Gastroesophageal sphincter (tissue), 4 donors: ENCODE results near the gene CEP63. TPM values are rescaled to one million over a fixed set of nuclear protein-coding genes. Genes with fewer than 3 reads are reported as not detected.

ENCODE experiments used
- ATAC-seq: fragments of 150-250 bp; one replicate; pipeline ENCODE4 v1.9.1; 2016; ENCODE audit warnings: mild to moderate bottlenecking, moderate library complexity
- H3K27ac ChIP-seq, 4 donors: fragments of 200-600 bp; sonication (generic) in 3 of 4; 1 replicate in 3 of 4; 2 replicates in 1 of 4; pipeline ENCODE4 v1.5.1; 2016 to 2019
- H3K27me3 ChIP-seq: fragments of 200-600 bp; sonication (generic); one replicate; pipeline ENCODE4 v1.5.1; 2019
- H3K36me3 ChIP-seq, 2 donors: fragments of 200-600 bp; sonication (generic); one replicate each; pipeline ENCODE4 v1.5.1; 2019; ENCODE audit warnings: control low read depth in 1 of 2
- H3K4me1 ChIP-seq, 3 donors: fragments of 200-600 bp; sonication (generic); 1 replicate in 2 of 3; 2 replicates in 1 of 3; pipeline ENCODE4 v1.5.1; 2016 to 2019; ENCODE audit warnings: control low read depth in 2 of 3
- H3K4me3 ChIP-seq, 2 donors: fragments of 200-600 bp; sonication (generic); one replicate each; pipeline ENCODE4 v1.5.1; 2019; ENCODE audit warnings: mild to moderate bottlenecking in 1 of 2, moderate library complexity in 1 of 2
- H3K9me3 ChIP-seq, 3 donors: fragments of 200-600 bp; sonication (generic); one replicate each; pipeline ENCODE4 v1.5.1; 2017 to 2019; ENCODE audit warnings: control low read depth in 2 of 3
- EP300 ChIP-seq: sonication (generic); formaldehyde crosslinking; IDR thresholded peaks from one replicate; pipeline ENCODE4 v1.6.1; 2017; ENCODE audit warnings: antibody characterized with exemption, mild to moderate bottlenecking
- POLR2A ChIP-seq, 2 donors: fragments of 450-650 bp; IDR thresholded peaks; one replicate each; pipeline ENCODE4 v1.6.1; 2017; ENCODE audit warnings: antibody characterized with exemption in 2 of 2, mild to moderate bottlenecking in 2 of 2, moderate library complexity in 1 of 2
- POLR2AphosphoS5 ChIP-seq: sonication (generic); formaldehyde crosslinking; IDR thresholded peaks from one replicate; pipeline ENCODE4 v1.6.1; 2017; ENCODE audit warnings: antibody characterized with exemption
- WGBS, 2 donors: methylation state at CpG; one replicate each; pipeline ENCODE4 v1.1.5; 2018; ENCODE audit warnings: low coverage in 1 of 2; 5-methylcytosine and 5-hydroxymethylcytosine counted together
- total RNA-seq, 4 donors: library from RNA; depleted of rRNA; stranded (reverse); fragments of >200 nt; gene quantifications; one replicate each; pipeline ENCODE4 v1.1.0, GENCODE V29; 2016
- TF ChIP-seq, protein P1 (sequence below), 4 experiments: fragments of 200-600 bp in 2 of 4; fragments of 450-650 bp in 2 of 4; sonication (generic) in 1 of 4; IDR thresholded peaks; one replicate each; pipeline ENCODE4 v1.5.1; 2017 to 2019; ENCODE audit warnings: antibody characterized with exemption in 4 of 4, mild to moderate bottlenecking in 2 of 4, moderate library complexity in 2 of 4

The CEP63 gene
- total RNA-seq, 4 donors from 2014 or later: 17.9 to 30.1 (median 25.9) TPM

DNA sequence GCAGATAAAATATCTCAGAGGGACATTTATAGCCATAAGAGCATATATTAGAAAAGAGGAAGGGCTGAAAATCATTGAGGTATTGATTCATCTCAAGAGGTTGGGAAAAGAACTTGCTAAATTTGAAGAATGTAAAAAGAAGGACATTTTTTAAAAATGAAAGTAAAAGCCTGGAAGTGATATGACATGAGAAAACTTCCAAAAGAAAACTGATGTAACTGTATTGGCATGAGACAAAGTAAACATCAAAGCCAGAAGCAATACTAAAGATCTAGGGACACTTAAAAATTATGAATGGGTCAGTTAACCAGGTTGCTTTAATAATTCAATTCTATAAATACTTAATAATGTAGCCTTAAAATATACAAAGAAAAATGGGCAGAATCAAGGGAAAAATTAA is 31.9 kb downstream of the CEP63 start:
- Histone ChIP-seq H3K36me3 (peaks cover 0 to 6% of the 10 kb centered on the region in 2 donors), H3K4me3 (no peak overlapping the region), H3K27ac (no peak overlapping the region), H3K4me1 (peaks cover 0 to 5% (median 0%) of the 10 kb centered on the region in 3 donors), H3K27me3 (no peaks in the 10 kb centered on the region), H3K9me3 (peaks cover 0 to 9% (median 0%) of the 10 kb centered on the region in 3 donors)
- no peak for TF ChIP-seq POLR2A (IDR thresholded peaks at IDR 0.05)
- no peak for TF ChIP-seq POLR2AphosphoS5
- TF ChIP-seq, protein P1, sequence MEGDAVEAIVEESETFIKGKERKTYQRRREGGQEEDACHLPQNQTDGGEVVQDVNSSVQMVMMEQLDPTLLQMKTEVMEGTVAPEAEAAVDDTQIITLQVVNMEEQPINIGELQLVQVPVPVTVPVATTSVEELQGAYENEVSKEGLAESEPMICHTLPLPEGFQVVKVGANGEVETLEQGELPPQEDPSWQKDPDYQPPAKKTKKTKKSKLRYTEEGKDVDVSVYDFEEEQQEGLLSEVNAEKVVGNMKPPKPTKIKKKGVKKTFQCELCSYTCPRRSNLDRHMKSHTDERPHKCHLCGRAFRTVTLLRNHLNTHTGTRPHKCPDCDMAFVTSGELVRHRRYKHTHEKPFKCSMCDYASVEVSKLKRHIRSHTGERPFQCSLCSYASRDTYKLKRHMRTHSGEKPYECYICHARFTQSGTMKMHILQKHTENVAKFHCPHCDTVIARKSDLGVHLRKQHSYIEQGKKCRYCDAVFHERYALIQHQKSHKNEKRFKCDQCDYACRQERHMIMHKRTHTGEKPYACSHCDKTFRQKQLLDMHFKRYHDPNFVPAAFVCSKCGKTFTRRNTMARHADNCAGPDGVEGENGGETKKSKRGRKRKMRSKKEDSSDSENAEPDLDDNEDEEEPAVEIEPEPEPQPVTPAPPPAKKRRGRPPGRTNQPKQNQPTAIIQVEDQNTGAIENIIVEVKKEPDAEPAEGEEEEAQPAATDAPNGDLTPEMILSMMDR (IDR thresholded peaks at IDR 0.05): no peak
- no peak for TF ChIP-seq EP300
- no peak for ATAC-seq

DNA sequence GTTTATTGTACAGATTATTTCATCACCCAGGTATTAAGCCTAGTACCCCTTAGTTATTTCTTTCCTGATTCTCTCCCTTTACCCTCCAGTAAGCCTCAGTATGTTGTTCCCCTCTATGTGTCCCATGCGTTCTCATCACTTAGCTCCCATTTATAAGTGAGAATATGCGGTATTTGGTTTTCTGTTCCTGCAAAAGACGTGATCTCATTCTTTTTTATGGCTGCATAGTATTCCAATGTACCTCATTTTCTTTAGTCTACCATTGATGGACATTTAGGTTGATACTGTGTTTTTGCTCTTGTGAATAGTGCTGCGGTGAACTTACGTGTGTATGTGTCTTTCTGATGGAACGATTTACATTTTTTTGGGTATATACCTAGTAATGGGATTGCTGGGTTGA is 36.7 kb downstream of the CEP63 start:
- Histone ChIP-seq H3K36me3 (no peaks in the 10 kb centered on the region), H3K4me3 (no peak overlapping the region), H3K9me3 (peaks cover 0 to 41% (median 0%) of the 10 kb centered on the region in 3 donors), H3K27me3 (no peaks in the 10 kb centered on the region), H3K27ac (no peak overlapping the region), H3K4me1 (no peaks in the 10 kb centered on the region)
- no peak for TF ChIP-seq EP300
- TF ChIP-seq POLR2A (IDR thresholded peaks at IDR 0.05): no peak
- TF ChIP-seq, protein P1 (IDR thresholded peaks at IDR 0.05): no peak
- TF ChIP-seq POLR2AphosphoS5: no peak
- ATAC-seq: no peak
- WGBS, 2 donors: 93 to 96% methylated on average over 5 to 6 of the region's 6 CpGs

DNA sequence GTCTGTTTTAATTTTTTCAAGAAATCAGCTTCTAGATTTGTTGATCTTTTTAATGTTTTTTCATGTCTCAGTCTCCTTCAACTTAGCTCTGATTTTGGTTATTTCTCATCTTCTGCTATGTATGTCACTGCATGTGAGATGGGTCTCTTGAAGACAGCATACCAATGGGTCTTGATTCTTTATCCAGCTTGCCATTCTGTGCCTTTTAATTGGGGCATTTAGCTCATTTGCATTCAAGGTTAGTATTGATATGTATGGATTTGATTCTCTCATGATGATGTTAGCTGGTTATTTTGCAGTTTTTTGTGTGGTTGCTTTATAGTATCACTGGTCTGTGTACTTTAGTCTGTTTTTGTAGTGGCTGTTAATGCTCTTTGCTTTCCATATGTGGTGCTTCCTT is 39.4 kb downstream of the CEP63 start:
- Histone ChIP-seq H3K9me3 (peaks cover 0 to 38% (median 0%) of the 10 kb centered on the region in 3 donors), H3K4me3 (no peak overlapping the region), H3K27me3 (no peaks in the 10 kb centered on the region), H3K4me1 (no peaks in the 10 kb centered on the region), H3K36me3 (no peaks in the 10 kb centered on the region), H3K27ac (no peak overlapping the region)
- no peak for TF ChIP-seq POLR2A (IDR thresholded peaks at IDR 0.05)
- TF ChIP-seq EP300: no peak
- no peak for ATAC-seq

DNA sequence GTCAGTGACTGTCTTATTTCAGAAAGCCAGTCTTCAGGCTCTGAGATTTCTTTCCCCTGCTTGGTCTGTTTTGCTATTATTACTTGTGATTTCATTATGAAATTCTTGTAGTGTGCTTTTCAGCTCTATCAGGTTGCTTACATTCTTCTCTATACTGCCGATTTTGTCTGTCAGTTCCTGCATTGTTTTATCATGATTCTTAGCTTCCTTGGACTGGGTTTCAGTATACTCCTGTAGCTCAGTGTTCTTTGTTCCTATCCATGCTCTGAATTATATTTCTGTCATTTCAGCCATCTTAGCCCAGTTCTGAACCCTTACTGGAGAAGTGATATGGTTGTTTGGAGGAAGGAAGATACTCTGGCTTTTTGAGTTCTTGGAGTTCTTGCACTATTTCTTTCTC is 40.5 kb downstream of the CEP63 start:
- TF ChIP-seq POLR2A (IDR thresholded peaks at IDR 0.05) (no peak), EP300 (no peak), POLR2AphosphoS5 (no peak)
- TF ChIP-seq, protein P1 (IDR thresholded peaks at IDR 0.05): no peak
- 53 to 60% methylated on average over 1 of the region's 1 CpG for WGBS, 2 donors
- Histone ChIP-seq H3K36me3 (no peaks in the 10 kb centered on the region), H3K27me3 (no peaks in the 10 kb centered on the region), H3K4me1 (no peaks in the 10 kb centered on the region), H3K4me3 (no peak overlapping the region), H3K9me3 (peaks cover 0 to 38% (median 0%) of the 10 kb centered on the region in 3 donors), H3K27ac (no peak overlapping the region)
- no peak for ATAC-seq

DNA sequence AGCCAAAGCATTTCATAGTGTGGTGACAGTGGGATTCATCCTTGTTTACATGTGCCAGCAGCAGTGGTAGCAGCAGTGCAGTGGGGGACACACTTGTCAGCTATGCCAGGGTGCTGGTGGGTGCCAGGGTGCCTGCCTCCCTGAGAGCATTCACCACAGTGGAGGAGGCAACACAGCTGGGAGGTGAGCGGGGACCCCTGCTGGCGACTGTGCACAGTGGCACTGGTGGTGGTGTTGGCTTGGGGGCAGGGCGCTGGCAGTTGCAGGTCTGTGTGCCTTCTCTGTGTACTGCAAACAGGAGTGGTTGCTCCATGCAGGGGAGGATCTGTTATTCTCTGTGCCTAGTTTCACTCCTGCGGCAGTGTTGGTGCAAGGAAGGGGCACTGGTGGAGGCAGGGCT is 41.2 kb downstream of the CEP63 start:
- H3K4me3 ChIP-seq: no peak overlapping the region
- no CpG with 5 or more reads among the region's 4 CpGs for WGBS, 2 donors
- H3K9me3 ChIP-seq: peaks cover 0 to 38% (median 0%) of the 10 kb centered on the region in 3 donors
- H3K27me3 ChIP-seq: no peaks in the 10 kb centered on the region
- no peaks in the 10 kb centered on the region for H3K4me1 ChIP-seq
- TF ChIP-seq POLR2AphosphoS5 (no peak), POLR2A (IDR thresholded peaks at IDR 0.05) (no peak), EP300 (no peak)
- TF ChIP-seq, protein P1 (IDR thresholded peaks at IDR 0.05): no peak
- H3K36me3 ChIP-seq: peaks cover 0 to 4% of the 10 kb centered on the region in 2 donors
- ATAC-seq: no peak
- H3K27ac ChIP-seq: no peak overlapping the region
